Lower leg skin (tissue), 4 donors: Measurements from ENCODE around the gene KRTAP2-2. TPM values are rescaled to one million over a fixed set of nuclear protein-coding genes. Genes with fewer than 3 reads are reported as not detected.
"Not testable (repeated sequence)": the region's sequence is repeated elsewhere in the genome, so short reads cannot be mapped to it uniquely, and the experiment has no call there.

Experiments used
- DNase-seq, 2 donors: peaks; one replicate each; pipeline ENCODE4 v3.0.0-alpha.2; 2019; ENCODE audit warnings: low spot score in 2 of 2
- H3K4me3 ChIP-seq: fragments of 200-600 bp; sonication (generic); 2 replicates; pipeline ENCODE4 v1.5.1; 2017; ENCODE audit warnings: mild to moderate bottlenecking, low read depth; ENCODE audit not compliant: poor library complexity, severe bottlenecking
- CTCF ChIP-seq, 3 donors: fragments of 450-650 bp; IDR thresholded peaks; one replicate each; pipeline ENCODE4 v1.5.1; 2016; ENCODE audit warnings: antibody characterized with exemption in 3 of 3, mild to moderate bottlenecking in 3 of 3, moderate library complexity in 2 of 3
- POLR2A ChIP-seq, 2 donors: fragments of 450-650 bp; IDR thresholded peaks; one replicate each; pipeline ENCODE4 v1.6.1; 2016 to 2017; ENCODE audit warnings: antibody characterized with exemption in 2 of 2, mild to moderate bottlenecking in 1 of 2, moderate library complexity in 1 of 2
- WGBS, 2 donors: methylation state at CpG; one replicate each; pipeline ENCODE4 v1.1.5; 2018; 5-methylcytosine and 5-hydroxymethylcytosine counted together
- intact Hi-C: fragments of 100-400 bp; cut with DNase I; formaldehyde crosslinking; loops from one replicate; pipeline ENCODE4 v1.15.0; 2023; ENCODE audit warnings: low total_unique reads
- total RNA-seq, 4 donors: library from RNA; depleted of rRNA; stranded (reverse); fragments of >200 nt; gene quantifications; one replicate each; pipeline ENCODE4 v1.1.0, GENCODE V29; 2016

The KRTAP2-2 gene
- total RNA-seq, 4 donors from 2014 or later: 3.6 to 58.7 TPM; not detected in 2

GRCh38 chr17:41037853-41038350, 17.1 kb downstream of the KRTAP2-2 start:
- TF ChIP-seq POLR2A (IDR thresholded peaks at IDR 0.05): no peak
- TF ChIP-seq CTCF (IDR thresholded peaks at IDR 0.05): no peak
- no peak for DNase-seq
- intact Hi-C loops: no loop called here
- no peak overlapping the region for H3K4me3 ChIP-seq
- WGBS, 2 donors: 79 to 88% methylated on average over 2 of the region's 2 CpGs

GRCh38 chr17:41034346-41034935, 20.6 kb downstream of the KRTAP2-2 start, which contains the start of gene KRTAP1-3:
Gene KRTAP1-3, minus strand, starts transcription at chr17:41034874. Its CDS starts 53 bp downstream, at chr17:41034821.
- WGBS, 2 donors: 77 to 78% methylated on average over 7 to 8 of the region's 10 CpGs
- DNase-seq, intact Hi-C loops, H3K4me3 ChIP-seq: not testable (repeated sequence)

- DNase-seq: no peak
- TF ChIP-seq POLR2A (IDR thresholded peaks at IDR 0.05): no peak
- TF ChIP-seq CTCF (IDR thresholded peaks at IDR 0.05): no peak
- intact Hi-C loops: no loop called here
- WGBS, 2 donors: 77 to 89% methylated on average over 10 to 12 of the region's 12 CpGs
- H3K4me3 ChIP-seq: no peak within 1 kb of the TSS
These were observed 25.3 kb downstream of the KRTAP2-2 start, which contains the start of gene KRTAP1-4 for GRCh38 chr17:41029633-41030245. Gene KRTAP1-4, minus strand, starts transcription at chr17:41030195. Its CDS starts 117 bp downstream, at chr17:41030078.

GRCh38 chr17:41026715-41027471, 28.1 kb downstream of the KRTAP2-2 start, which contains the start of gene KRTAP1-5:
Gene KRTAP1-5, minus strand, starts transcription at chr17:41027208. Its CDS starts 53 bp downstream, at chr17:41027155.
- no peak for DNase-seq
- WGBS, 2 donors: 38 to 43% methylated on average over 5 to 9 of the region's 9 CpGs
- TF ChIP-seq CTCF (IDR thresholded peaks at IDR 0.05): no peak
- no peak for TF ChIP-seq POLR2A (IDR thresholded peaks at IDR 0.05)
- no peak within 1 kb of the TSS for H3K4me3 ChIP-seq
- intact Hi-C loops: no loop called here

- H3K4me3 ChIP-seq: no peak overlapping the region
- TF ChIP-seq POLR2A (IDR thresholded peaks at IDR 0.05) (no peak), CTCF (IDR thresholded peaks at IDR 0.05) (no peak)
- 65 to 70% methylated on average over 3 of the region's 3 CpGs for WGBS, 2 donors
- no peak for DNase-seq
- intact Hi-C loops: no loop called here
These were observed 30.3 kb downstream of the KRTAP2-2 start for GRCh38 chr17:41024697-41025096.

GRCh38 chr17:41020336-41020735, 34.7 kb downstream of the KRTAP2-2 start:
- H3K4me3 ChIP-seq: no peak overlapping the region
- DNase-seq: no peak
- intact Hi-C loops: no loop called here
- TF ChIP-seq POLR2A (IDR thresholded peaks at IDR 0.05): no peak
- no peak for TF ChIP-seq CTCF (IDR thresholded peaks at IDR 0.05)
